NCI-H2107 treated with DMSO at 0.1 percent for 48 hours (cell line): ENCODE measurements around the gene KDM3B.
"Not testable (repeated sequence)": the region's sequence is repeated elsewhere in the genome, so short reads cannot be mapped to it uniquely, and the experiment has no call there.

Experiments used
- DNase-seq: peaks from one replicate; lab custom pipeline; 2025; ENCODE audit not compliant: unreplicated experiment; lab: John Stamatoyannopoulos, UW

KDM3B gene

DNA sequence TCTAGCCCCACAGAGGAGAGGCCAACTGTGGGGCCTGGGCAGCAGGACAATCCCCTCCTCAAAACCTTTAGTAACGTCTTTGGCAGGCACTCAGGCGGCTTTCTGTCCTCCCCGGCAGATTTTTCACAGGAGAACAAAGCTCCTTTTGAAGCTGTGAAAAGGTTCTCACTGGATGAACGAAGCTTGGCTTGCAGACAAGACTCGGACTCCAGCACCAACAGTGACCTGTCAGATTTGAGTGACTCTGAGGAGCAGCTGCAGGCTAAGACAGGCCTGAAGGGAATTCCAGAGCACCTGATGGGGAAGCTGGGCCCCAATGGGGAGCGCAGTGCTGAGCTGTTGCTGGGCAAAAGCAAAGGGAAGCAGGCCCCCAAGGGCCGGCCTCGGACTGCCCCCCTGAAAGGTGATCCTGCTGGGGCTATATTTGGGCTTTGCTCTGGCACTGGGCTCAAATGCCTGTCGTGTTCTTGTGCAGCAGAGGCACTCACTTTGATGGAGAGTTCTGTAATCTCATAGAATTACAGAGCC, 39.4 kb downstream of the KDM3B start:
- no peak for DNase-seq

DNA sequence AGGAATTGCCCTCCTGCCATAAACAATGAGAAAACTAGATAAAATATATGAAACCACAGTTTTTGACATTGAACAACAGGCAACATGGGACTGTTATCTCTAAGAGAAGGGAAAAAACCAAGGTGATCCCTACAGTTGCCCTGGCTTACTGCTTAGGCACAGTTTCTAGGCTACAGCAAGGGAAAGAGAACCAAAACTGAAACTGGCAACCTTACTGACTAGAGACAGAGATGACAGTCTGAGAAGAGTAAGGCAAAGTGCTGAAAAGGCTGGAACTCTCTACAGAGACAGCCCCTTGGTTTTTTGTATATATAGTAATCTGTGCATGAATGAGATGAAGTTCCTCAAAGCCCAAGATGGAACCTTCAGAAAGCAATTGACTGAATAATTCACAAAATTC, 50.2 kb downstream of the KDM3B start:
- DNase-seq = no peak

DNA sequence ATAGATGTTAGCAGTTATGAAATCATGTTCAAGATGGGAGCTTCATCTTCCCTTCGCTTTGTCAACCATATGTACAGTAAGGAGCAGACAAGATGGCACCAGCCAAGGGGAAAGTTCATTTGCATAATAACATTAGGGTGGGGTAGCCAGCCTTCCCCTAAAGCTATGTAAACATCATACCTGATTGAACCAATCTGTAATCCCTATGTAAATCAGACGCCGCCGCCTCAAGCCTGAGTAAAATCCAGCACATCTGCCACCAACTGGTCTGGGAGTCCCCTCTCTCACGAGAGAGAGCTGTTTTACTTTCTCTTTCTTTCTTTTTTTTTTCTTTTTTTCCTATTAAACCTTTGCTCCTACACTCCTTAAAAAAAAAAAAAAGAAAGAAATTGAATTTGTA, 55.5 kb downstream of the KDM3B start:
- no peak for DNase-seq

GRCh38 chr5:138410996-138411640, 58.6 kb downstream of the KDM3B start:
- not testable (repeated sequence) for DNase-seq

DNA sequence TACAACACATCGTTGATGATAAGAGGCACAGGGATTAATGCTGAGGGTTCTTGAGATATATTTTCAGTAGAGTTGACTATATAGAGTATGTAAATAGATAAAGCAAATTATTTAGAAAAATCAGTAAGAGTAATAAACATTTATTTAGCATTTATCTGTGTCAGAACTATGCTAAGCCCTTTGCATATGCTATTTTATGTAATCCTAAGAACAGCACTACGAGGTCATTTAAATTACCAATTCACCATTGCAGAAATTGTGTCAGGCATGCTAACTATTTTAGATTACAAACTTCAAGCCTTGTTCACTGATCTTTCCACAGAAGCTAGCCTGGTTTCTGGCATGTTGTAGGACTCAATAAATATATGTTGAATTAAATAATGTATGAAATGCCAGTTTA, 66.0 kb downstream of the KDM3B start:
- DNase-seq = no peak

DNA sequence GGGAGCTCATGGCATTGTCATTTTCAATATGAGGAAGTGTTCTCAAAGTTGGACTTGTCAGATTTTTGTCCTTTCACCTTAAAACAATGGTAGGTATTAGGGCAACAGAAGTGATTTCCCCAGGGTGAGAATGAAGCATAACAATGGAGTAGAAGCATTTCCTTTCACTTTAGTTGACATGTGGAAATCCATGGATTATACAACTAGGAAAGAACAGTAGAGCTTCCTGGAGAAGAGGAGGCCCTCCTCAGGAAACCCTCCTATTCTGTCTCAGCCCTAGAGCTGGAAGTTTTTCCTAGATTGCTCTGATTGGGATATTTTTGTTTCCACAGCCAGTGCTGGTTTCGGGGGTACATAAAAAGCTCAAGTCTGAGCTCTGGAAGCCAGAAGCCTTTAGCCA, 72.6 kb downstream of the KDM3B start:
- no peak for DNase-seq

DNA sequence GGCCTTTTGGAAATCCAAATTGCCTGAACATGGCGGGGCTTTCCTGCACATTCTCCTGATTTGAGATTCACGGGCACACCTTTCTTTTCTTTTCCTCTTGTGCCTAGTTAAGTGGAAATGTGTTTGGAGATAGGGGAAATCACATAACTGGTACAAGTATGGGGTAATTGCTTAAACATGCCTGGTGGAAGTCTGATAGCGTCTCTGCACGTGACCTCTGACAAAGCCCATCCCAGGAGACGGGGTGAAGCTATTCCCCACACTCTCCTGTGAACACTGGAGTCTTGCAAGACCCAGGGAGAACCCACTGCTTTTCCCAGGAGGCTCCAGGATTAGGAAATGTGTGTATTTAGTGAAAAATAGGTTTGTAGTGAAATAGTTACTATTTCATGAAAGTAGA, 83.5 kb downstream of the KDM3B start:
- DNase-seq = no peak

DNA sequence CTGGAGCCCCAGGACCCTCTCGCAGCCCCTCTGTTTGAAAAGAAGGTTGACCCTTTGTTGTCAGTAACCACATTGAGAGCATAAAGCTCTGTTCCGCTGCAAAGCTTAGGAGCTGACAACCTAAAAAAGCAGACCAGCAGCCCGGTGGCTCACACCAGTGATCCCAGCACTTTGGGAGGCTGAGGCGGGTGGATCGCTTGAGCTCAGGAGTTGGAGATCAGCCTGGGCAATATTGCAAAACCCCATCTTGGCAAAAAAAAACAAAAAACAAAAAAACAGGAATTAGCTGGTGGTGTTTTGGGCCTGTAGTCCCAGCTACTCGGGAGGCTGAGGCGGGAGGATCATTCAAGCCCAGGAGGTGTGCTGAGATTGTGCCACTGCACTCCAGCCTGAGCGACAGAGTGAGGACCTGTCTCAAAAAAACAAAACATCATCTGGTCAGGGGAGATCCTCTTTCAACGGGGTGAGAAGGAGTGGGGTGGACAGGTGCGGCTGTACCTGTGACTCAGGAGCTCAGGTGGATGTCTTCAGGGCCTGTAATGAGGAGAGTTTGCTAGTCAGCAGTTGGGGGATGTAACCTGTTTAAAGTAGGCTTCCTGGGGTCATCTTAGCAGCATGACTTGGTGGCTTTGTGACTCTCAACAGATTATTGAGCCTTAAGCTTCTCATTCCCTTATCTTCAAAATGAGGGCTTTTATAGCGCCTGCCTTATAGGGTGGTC, 85.7 kb downstream of the KDM3B start:
- DNase-seq = no peak

- no peak for DNase-seq
Observed at GRCh38 chr5:138438724-138439476, 86.4 kb downstream of the KDM3B start, which contains the start of gene REEP2. Gene REEP2, plus strand, starts transcription at chr5:138439057. Its CDS starts 152 bp downstream, at chr5:138439209.

- DNase-seq = no peak
Observed at GRCh38 chr5:138439477-138440158, 87.1 kb downstream of the KDM3B start.

DNA sequence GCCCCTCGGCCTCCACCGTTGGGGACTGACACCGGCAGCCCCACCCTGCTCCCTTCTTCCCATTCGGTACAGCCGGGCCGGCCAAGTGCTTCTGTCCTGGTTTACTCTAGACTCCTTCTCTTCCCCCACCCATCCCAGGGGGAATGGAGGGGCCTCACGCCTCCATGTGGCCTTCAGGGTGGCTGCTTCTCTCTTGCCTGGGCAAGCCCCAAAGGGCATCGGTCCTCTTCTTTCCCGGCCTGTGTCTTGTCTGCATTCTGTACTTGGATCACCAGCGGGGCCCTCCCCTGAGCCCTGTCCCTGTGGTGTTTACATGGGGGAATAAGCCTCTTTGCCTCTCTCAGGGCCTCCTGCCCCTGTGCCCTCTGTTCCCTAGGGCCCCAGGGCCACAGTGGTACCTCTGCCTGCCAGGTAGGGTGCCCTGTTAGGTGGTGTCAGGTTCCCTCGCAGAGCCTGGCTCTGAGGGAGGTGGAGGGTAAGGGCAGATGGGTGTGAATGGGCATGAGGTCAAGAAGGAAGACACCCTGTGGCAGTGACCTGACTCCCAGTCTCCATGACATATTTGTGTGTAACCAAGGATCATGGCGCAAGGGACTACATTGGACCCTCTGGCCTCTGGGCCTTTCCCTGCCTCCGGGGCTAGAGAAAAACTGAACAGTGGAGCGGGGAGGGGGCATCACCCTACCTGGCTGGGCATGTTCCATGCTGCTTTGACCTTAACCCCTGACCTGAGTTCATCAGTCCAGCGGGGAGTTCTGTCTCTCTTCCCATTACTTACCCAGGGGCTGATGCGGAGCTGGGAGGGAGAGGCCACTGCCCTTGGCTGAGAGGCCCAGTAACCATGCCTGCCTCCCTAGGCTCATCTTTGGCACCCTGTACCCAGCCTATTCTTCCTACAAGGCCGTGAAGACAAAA, 87.9 kb downstream of the KDM3B start:
- no peak for DNase-seq

DNA sequence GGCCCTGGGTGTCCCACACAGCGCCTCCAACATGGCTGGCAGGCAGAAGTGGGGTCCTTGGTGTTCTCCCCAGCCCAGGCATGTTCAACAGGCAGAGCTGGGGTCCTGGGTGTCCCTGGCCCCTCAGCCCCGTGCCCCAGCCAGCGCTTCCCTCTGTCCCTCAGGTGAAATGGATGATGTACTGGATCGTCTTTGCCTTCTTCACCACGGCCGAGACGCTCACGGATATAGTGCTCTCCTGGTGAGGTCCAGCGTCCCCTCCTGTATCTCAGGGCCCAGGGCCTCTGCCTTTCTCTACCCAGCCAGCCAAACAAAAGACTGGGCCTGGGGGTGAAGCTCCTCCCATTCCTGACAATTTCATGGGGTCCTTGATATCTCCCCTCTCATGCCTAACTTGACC, 88.7 kb downstream of the KDM3B start:
- DNase-seq = no peak

- DNase-seq = no peak
Observed at GRCh38 chr5:138444078-138444773, 91.7 kb downstream of the KDM3B start.

DNA sequence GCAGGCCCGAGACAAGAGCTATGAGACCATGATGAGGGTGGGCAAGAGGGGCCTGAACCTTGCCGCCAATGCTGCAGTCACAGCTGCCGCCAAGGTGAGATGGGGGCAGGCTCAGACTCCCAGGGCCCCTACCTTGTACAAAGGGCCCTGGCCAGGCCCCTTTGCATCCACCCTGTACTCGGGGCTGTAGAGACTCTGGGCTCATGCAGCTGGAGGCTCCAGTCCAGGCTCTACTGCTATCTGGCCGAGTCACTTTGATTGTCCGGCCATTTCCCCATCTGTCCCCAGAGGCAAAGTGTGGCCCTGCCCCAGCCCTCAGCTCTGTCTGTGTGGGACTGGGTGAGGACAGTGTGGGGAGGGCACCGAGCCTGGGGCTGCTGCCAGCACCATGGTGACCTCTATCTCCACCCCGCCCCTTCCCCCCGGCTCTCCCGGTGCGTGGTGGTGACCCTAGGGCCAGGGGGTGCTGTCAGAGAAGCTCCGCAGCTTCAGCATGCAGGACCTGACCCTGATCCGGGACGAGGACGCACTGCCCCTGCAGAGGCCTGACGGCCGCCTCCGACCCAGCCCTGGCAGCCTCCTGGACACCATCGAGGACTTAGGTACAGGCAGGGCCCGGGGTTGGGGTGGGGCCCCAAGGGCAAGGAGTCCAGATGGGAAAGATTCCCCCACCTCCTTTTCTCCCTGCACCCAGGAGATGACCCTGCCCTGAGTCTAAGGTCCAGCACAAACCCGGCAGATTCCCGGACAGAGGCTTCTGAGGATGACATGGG, 92.5 kb downstream of the KDM3B start:
- no peak for DNase-seq

DNA sequence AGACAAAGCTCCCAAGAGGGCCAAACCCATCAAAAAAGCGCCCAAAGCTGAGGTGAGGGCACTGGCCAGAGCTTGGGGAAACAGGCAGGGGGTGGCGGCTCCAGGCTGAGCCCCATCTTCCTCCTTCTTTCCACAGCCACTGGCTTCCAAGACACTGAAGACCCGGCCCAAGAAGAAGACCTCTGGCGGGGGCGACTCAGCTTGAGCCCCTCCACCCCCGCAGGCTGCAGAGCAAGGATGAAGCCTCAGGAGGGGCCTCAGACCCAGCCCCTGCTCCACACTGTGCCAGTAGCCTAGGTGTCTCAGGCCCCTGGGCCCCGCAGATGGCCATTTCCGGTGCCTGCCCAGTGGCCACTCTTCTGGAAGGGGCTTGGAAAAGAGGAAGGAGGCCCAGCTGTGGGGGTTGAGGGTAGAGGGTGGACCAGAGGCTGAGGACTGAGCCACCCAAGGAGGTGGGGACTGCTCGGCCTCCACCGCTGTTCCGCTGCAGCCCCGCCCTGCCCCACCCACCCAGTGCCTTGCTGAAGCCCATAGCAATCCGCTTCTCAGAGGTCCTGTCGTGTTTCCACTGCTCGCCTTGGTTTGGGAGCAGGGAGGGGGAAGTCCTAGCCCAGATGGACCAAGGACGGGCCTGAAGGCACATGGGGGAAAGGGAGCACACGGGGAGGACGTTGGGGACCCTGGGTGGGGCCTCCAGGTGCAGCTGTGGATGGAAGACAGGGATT, 93.2 kb downstream of the KDM3B start:
- DNase-seq = no peak

DNA sequence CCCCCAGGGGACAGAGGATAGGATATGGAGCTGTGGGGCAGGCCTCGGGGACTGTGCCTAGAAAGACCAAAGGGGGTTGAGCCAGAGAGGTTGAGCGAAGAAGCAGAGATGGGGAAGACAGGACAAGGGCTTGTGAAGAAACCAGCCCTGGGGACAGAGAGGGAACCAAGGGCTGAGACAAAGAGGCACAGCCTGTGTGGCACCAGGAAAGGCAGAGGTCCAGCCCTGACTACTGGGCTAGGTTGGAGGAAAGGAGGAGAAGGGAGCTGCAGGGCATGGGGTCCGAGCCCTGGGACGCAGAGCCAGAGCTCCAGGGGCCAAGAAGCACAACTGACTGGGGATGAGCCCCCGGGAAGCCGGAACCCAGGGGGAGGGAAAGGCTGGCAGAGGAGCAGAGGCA, 95.6 kb downstream of the KDM3B start:
- DNase-seq = no peak

GRCh38 chr5:138448481-138449398, 96.3 kb downstream of the KDM3B start:
- DNase-seq = peak; percentile 86
